Activated CD8-positive, alpha-beta memory T cell treated with anti-CD3 and anti-CD28 coated beads, Interleukin-2, amount 10 ng/mL, durations not matched to agents 7 days and 5 days (primary cell): Measurements from ENCODE around the gene ASPSCR1. TPM values are rescaled to one million over a fixed set of nuclear protein-coding genes. Genes with fewer than 3 reads are reported as not detected.
A peak's percentile ranks its signal among the peaks of the same experiment; 100 is the strongest.

Experiments
- ATAC-seq: fragments of 150-1000 bp; cut with Tn5 transposase; one replicate; pipeline ENCODE4 v1.10.0; 2021; ENCODE audit warnings: moderate library complexity
- CTCF ChIA-PET: fragments of 350-600 bp; sonication (Branson Sonifier 250); formaldehyde crosslinking; loops from one replicate; lab custom pipeline; 2021; ENCODE audit warnings: antibody characterized with exemption; lab: Charles Lee
- DNase-seq: peaks from one replicate; pipeline ENCODE4 v3.0.0-alpha.2; 2020
- H3K27ac Mint-ChIP-seq: one replicate; pipeline ENCODE4 v1.8.0; 2021; ENCODE audit warnings: mild to moderate bottlenecking, mixed read lengths
- H3K27me3 Mint-ChIP-seq: one replicate; pipeline ENCODE4 v1.8.0; 2021; ENCODE audit warnings: mixed read lengths
- H3K36me3 Mint-ChIP-seq: one replicate; pipeline ENCODE4 v1.8.0; 2021; ENCODE audit warnings: mild to moderate bottlenecking, mixed read lengths
- H3K4me1 Mint-ChIP-seq: one replicate; pipeline ENCODE4 v1.8.0; 2021; ENCODE audit warnings: mixed read lengths
- H3K4me3 Mint-ChIP-seq: one replicate; pipeline ENCODE4 v1.8.0; 2021; ENCODE audit warnings: mild to moderate bottlenecking, moderate library complexity, mixed read lengths
- H3K9me3 Mint-ChIP-seq: one replicate; pipeline ENCODE4 v1.8.0; 2022; ENCODE audit warnings: low read depth, mixed read lengths
- total RNA-seq, 2 experiments: library from RNA; stranded (reverse); gene quantifications; one replicate each; pipeline ENCODE4 v1.2.3, GENCODE V29; 2021

ASPSCR1 gene
- total RNA-seq, 2 experiments from 2014 or later: 29.5 to 31.4 TPM

- Mint-ChIP-seq H3K36me3 (peaks cover 3% of the 10 kb centered on the region), H3K27me3 (no peaks in the 10 kb centered on the region), H3K9me3 (no peaks in the 10 kb centered on the region), H3K4me1 (peaks cover 28% of the 10 kb centered on the region), H3K27ac (peak within 1 kb of the TSS; percentile 78), H3K4me3 (peak within 1 kb of the TSS; percentile 83)
- CTCF ChIA-PET: interaction anchor here (1.0 to 2.8 kb wide), 6 partner anchors 14 to 93 kb away, joined by 3 to 11 read pairs (median 4); partner anchors contain the start of genes CENPX, DCXR, LRRC45 and RAC3
- ATAC-seq: peak; percentile 96
- peak; percentile 87 for DNase-seq
Observed at GRCh38 chr17:82051776-82052637, 74.6 kb downstream of the ASPSCR1 start, which contains the start of the genes GPS1 and RFNG. Gene GPS1, plus strand, starts transcription at chr17:82051898. Its CDS starts 34 bp downstream, at chr17:82051932. Gene RFNG, minus strand, starts transcription at chr17:82051811. Its CDS starts 45 bp downstream, at chr17:82051766.

GRCh38 chr17:82052638-82053059 is 75.2 kb downstream of the ASPSCR1 start:
- H3K27me3 Mint-ChIP-seq: no peaks in the 10 kb centered on the region
- DNase-seq: no peak
- peaks cover 28% of the 10 kb centered on the region for H3K4me1 Mint-ChIP-seq
- H3K4me3 Mint-ChIP-seq: peak overlapping the region; percentile 83
- CTCF ChIA-PET: interaction anchor here (1.0 to 2.8 kb wide), 3 partner anchors 15 to 30 kb away, joined by 3 to 11 read pairs (median 3); partner anchors contain the start of genes CENPX, DCXR, LRRC45 and RAC3
- no peak for ATAC-seq
- H3K9me3 Mint-ChIP-seq: no peaks in the 10 kb centered on the region
- peaks cover 3% of the 10 kb centered on the region for H3K36me3 Mint-ChIP-seq
- H3K27ac Mint-ChIP-seq: peak overlapping the region; percentile 52

GRCh38 chr17:82053130-82053529 is 75.7 kb downstream of the ASPSCR1 start:
- H3K9me3 Mint-ChIP-seq: no peaks in the 10 kb centered on the region
- H3K27me3 Mint-ChIP-seq: no peaks in the 10 kb centered on the region
- H3K4me3 Mint-ChIP-seq: peak overlapping the region; percentile 83
- H3K27ac Mint-ChIP-seq: no peak overlapping the region
- peaks cover 28% of the 10 kb centered on the region for H3K4me1 Mint-ChIP-seq
- H3K36me3 Mint-ChIP-seq: peaks cover 3% of the 10 kb centered on the region
- DNase-seq (no peak), ATAC-seq (no peak)
- CTCF ChIA-PET: no interaction called here

GRCh38 chr17:82053556-82054263 is 76.3 kb downstream of the ASPSCR1 start:
- Mint-ChIP-seq H3K4me1 (peaks cover 28% of the 10 kb centered on the region), H3K27ac (no peak overlapping the region), H3K4me3 (peak overlapping the region; percentile 83), H3K27me3 (no peaks in the 10 kb centered on the region), H3K9me3 (no peaks in the 10 kb centered on the region), H3K36me3 (peaks cover 3% of the 10 kb centered on the region)
- no peak for ATAC-seq
- no peak for DNase-seq
- CTCF ChIA-PET: interaction anchor here (1.1 kb wide), 1 partner anchor 16 kb away, joined by 5 read pairs; the partner anchor contains the start of gene DCXR

GRCh38 chr17:82054351-82055022 is 77.1 kb downstream of the ASPSCR1 start:
- no peak for ATAC-seq
- H3K27ac Mint-ChIP-seq: no peak overlapping the region
- no peak for DNase-seq
- H3K9me3 Mint-ChIP-seq: no peaks in the 10 kb centered on the region
- CTCF ChIA-PET: interaction anchor here (1.1 kb wide), 1 partner anchor 17 kb away, joined by 5 read pairs; the partner anchor contains the start of gene DCXR
- H3K4me3 Mint-ChIP-seq: no peak overlapping the region
- H3K27me3 Mint-ChIP-seq: no peaks in the 10 kb centered on the region
- H3K36me3 Mint-ChIP-seq: peaks cover 3% of the 10 kb centered on the region
- peaks cover 28% of the 10 kb centered on the region for H3K4me1 Mint-ChIP-seq

GRCh38 chr17:82055023-82055964 is 77.9 kb downstream of the ASPSCR1 start:
- DNase-seq (no peak), ATAC-seq (no peak)
- CTCF ChIA-PET: interaction anchor here (1.5 kb wide), 1 partner anchor 25 kb away, joined by 4 read pairs; no protein-coding TSS in a partner anchor
- Mint-ChIP-seq H3K4me1 (peaks cover 25% of the 10 kb centered on the region), H3K9me3 (no peaks in the 10 kb centered on the region), H3K27me3 (no peaks in the 10 kb centered on the region), H3K27ac (no peak overlapping the region), H3K4me3 (no peak overlapping the region), H3K36me3 (peaks cover 3% of the 10 kb centered on the region)

- Mint-ChIP-seq H3K27me3 (no peaks in the 10 kb centered on the region), H3K4me3 (no peak overlapping the region), H3K9me3 (no peaks in the 10 kb centered on the region), H3K4me1 (peaks cover 18% of the 10 kb centered on the region), H3K36me3 (peaks cover 3% of the 10 kb centered on the region), H3K27ac (no peak overlapping the region)
- no peak for DNase-seq
- CTCF ChIA-PET: interaction anchor here (1.5 kb wide), 1 partner anchor 26 kb away, joined by 4 read pairs; no protein-coding TSS in a partner anchor
- no peak for ATAC-seq
Observed at GRCh38 chr17:82055965-82056728, 78.7 kb downstream of the ASPSCR1 start.

- Mint-ChIP-seq H3K4me1 (peaks cover 18% of the 10 kb centered on the region), H3K27me3 (no peaks in the 10 kb centered on the region), H3K4me3 (no peak overlapping the region), H3K27ac (no peak overlapping the region), H3K9me3 (no peaks in the 10 kb centered on the region), H3K36me3 (peaks cover 3% of the 10 kb centered on the region)
- CTCF ChIA-PET: interaction anchor here (1.5 kb wide), 1 partner anchor 26 kb away, joined by 4 read pairs; no protein-coding TSS in a partner anchor
- DNase-seq (no peak), ATAC-seq (no peak)
Observed at GRCh38 chr17:82056729-82057621, 79.5 kb downstream of the ASPSCR1 start.

GRCh38 chr17:82058230-82058854 is 80.9 kb downstream of the ASPSCR1 start:
- DNase-seq (no peak), ATAC-seq (no peak)
- Mint-ChIP-seq H3K27ac (no peak overlapping the region), H3K4me1 (peaks cover 11% of the 10 kb centered on the region), H3K4me3 (no peak overlapping the region), H3K9me3 (no peaks in the 10 kb centered on the region), H3K27me3 (no peaks in the 10 kb centered on the region), H3K36me3 (peaks cover 3% of the 10 kb centered on the region)
- CTCF ChIA-PET: no interaction called here

- no peak overlapping the region for H3K4me3 Mint-ChIP-seq
- H3K4me1 Mint-ChIP-seq: peaks cover 7% of the 10 kb centered on the region
- ATAC-seq: no peak
- H3K27ac Mint-ChIP-seq: no peak overlapping the region
- DNase-seq: no peak
- peaks cover 3% of the 10 kb centered on the region for H3K36me3 Mint-ChIP-seq
- H3K9me3 Mint-ChIP-seq: no peaks in the 10 kb centered on the region
- CTCF ChIA-PET: no interaction called here
- no peaks in the 10 kb centered on the region for H3K27me3 Mint-ChIP-seq
Observed at GRCh38 chr17:82058855-82059249, 81.4 kb downstream of the ASPSCR1 start.
